Frontal cortex (tissue), 4 donors: Measurements from ENCODE around the gene NCKAP5. TPM values are rescaled to one million over a fixed set of nuclear protein-coding genes. Genes with fewer than 3 reads are reported as not detected.
A peak's percentile ranks its signal among the peaks of the same experiment; 100 is the strongest.

Source experiments
- DNase-seq, 2 donors: peaks; one replicate each; pipeline ENCODE4 v3.0.0; 2012; ENCODE audit warnings: low spot score in 2 of 2
- FAIRE-seq: peaks from 2 replicates; lab custom pipeline; 2012; peaks lifted over from hg19 to GRCh38; lab: Jason Lieb, UNC
- total RNA-seq: library from RNA; depleted of rRNA; stranded (reverse); fragments of >200 nt; gene quantifications from one replicate; pipeline ENCODE4 v1.2.3, GENCODE V29; 2014
- donor health status: control.
- donor health status: control.
- donor health status: control.

NCKAP5 gene
- total RNA-seq, 1 donor from 2014 or later = 9.0 TPM

- DNase-seq (no peak), FAIRE-seq (no peak)
These were observed 887.7 kb downstream of the NCKAP5 start for GRCh38 chr2:132680544-132680943.

GRCh38 chr2:132678483-132678882 lies 889.8 kb downstream of the NCKAP5 start:
- no peak for FAIRE-seq
- no peak for DNase-seq

- no peak for DNase-seq
- FAIRE-seq = no peak
These were observed 890.6 kb downstream of the NCKAP5 start for GRCh38 chr2:132677661-132678060.

GRCh38 chr2:132676999-132677398 lies 891.3 kb downstream of the NCKAP5 start:
- no peak for DNase-seq
- no peak for FAIRE-seq

- DNase-seq (no peak), FAIRE-seq (no peak)
These were observed 897.0 kb downstream of the NCKAP5 start for GRCh38 chr2:132671151-132671835.

- FAIRE-seq (no peak), DNase-seq (peak in 1 of 2 donors; percentile 24)
These were observed 897.6 kb downstream of the NCKAP5 start for GRCh38 chr2:132670496-132671150.

- DNase-seq = peak; percentile 48 to 51
- no peak for FAIRE-seq
These were observed 898.3 kb downstream of the NCKAP5 start, which contains the start of gene LYPD1 for GRCh38 chr2:132669908-132670495. Gene LYPD1, minus strand, starts transcription at chr2:132670205. Its CDS starts 273 bp downstream, at chr2:132669932.

- DNase-seq (no peak), FAIRE-seq (no peak)
These were observed 899.0 kb downstream of the NCKAP5 start for GRCh38 chr2:132668987-132669907.

GRCh38 chr2:132668189-132668823 lies 900.0 kb downstream of the NCKAP5 start:
- no peak for DNase-seq
- no peak for FAIRE-seq

GRCh38 chr2:132667706-132668105 lies 900.6 kb downstream of the NCKAP5 start:
- no peak for DNase-seq
- FAIRE-seq = no peak

GRCh38 chr2:132665401-132666140 lies 902.7 kb downstream of the NCKAP5 start:
- FAIRE-seq = no peak
- DNase-seq = no peak

GRCh38 chr2:132664096-132664495 lies 904.2 kb downstream of the NCKAP5 start:
- FAIRE-seq = no peak

GRCh38 chr2:132662732-132663131 lies 905.5 kb downstream of the NCKAP5 start:
- FAIRE-seq (no peak), DNase-seq (no peak)

More at GRCh38 chr2:132664096-132664495, 904.2 kb downstream of the NCKAP5 start:
- no peak for DNase-seq

- FAIRE-seq (no peak), DNase-seq (no peak)
These were observed 908.9 kb downstream of the NCKAP5 start for GRCh38 chr2:132659331-132659730.

GRCh38 chr2:132656266-132656975 lies 911.8 kb downstream of the NCKAP5 start:
- DNase-seq (no peak), FAIRE-seq (no peak)

GRCh38 chr2:132654968-132655367 lies 913.3 kb downstream of the NCKAP5 start:
- FAIRE-seq = no peak

GRCh38 chr2:132654335-132654734 lies 913.9 kb downstream of the NCKAP5 start:
- no peak for FAIRE-seq
- DNase-seq = no peak

More at GRCh38 chr2:132654968-132655367, 913.3 kb downstream of the NCKAP5 start:
- no peak for DNase-seq

- DNase-seq (no peak), FAIRE-seq (no peak)
These were observed 915.8 kb downstream of the NCKAP5 start for GRCh38 chr2:132652474-132652873.
